ENCODE measurements around the gene C11orf42.

DNA sequence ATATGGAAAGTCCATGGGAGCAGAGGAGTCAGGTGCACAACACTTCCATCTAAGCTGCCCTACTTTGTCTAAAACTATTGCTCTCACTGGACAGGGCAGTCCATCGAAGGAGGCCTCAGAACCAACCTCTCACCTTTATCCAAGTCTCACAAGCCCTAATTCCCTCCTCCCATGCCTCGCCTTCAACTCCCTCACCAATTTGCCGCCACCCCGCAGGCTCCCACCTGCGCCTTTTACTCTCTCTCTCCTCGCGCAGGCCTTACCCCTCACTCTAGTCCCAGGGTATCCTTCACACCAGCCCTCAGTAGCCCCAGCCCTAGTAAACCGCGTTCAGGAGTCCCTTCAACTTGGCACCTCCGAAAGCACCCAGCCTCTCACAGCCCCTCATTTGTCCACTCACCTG is 28.6 kb downstream of the C11orf42 start:
- TF ChIP-seq, protein P1, sequence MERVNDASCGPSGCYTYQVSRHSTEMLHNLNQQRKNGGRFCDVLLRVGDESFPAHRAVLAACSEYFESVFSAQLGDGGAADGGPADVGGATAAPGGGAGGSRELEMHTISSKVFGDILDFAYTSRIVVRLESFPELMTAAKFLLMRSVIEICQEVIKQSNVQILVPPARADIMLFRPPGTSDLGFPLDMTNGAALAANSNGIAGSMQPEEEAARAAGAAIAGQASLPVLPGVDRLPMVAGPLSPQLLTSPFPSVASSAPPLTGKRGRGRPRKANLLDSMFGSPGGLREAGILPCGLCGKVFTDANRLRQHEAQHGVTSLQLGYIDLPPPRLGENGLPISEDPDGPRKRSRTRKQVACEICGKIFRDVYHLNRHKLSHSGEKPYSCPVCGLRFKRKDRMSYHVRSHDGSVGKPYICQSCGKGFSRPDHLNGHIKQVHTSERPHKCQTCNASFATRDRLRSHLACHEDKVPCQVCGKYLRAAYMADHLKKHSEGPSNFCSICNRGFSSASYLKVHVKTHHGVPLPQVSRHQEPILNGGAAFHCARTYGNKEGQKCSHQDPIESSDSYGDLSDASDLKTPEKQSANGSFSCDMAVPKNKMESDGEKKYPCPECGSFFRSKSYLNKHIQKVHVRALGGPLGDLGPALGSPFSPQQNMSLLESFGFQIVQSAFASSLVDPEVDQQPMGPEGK (CRISPR knock-in tag; IDR thresholded peaks at IDR 0.05; ENCODE audit: borderline replicate concordance) = no peak
- no peak for TF ChIP-seq ZFP30 (CRISPR knock-in tag; IDR thresholded peaks at IDR 0.05)
- no peak for TF ChIP-seq PPARA (CRISPR knock-in tag; IDR thresholded peaks at IDR 0.05; ENCODE audit: borderline replicate concordance)
- TF ChIP-seq ZC3H10 (CRISPR knock-in tag; IDR thresholded peaks at IDR 0.05) = no peak
- no peak for TF ChIP-seq ZFP3 (CRISPR knock-in tag; IDR thresholded peaks at IDR 0.05)
- TF ChIP-seq ISL1 (CRISPR knock-in tag; IDR thresholded peaks at IDR 0.05) = no peak
- TF ChIP-seq ZNF565 (CRISPR knock-in tag; conservative IDR thresholded peaks at IDR 0.05; ENCODE audit: low read depth) = no peak
- TF ChIP-seq OSR1 (CRISPR knock-in tag; IDR thresholded peaks at IDR 0.05) = no peak
- TF ChIP-seq, protein P2, sequence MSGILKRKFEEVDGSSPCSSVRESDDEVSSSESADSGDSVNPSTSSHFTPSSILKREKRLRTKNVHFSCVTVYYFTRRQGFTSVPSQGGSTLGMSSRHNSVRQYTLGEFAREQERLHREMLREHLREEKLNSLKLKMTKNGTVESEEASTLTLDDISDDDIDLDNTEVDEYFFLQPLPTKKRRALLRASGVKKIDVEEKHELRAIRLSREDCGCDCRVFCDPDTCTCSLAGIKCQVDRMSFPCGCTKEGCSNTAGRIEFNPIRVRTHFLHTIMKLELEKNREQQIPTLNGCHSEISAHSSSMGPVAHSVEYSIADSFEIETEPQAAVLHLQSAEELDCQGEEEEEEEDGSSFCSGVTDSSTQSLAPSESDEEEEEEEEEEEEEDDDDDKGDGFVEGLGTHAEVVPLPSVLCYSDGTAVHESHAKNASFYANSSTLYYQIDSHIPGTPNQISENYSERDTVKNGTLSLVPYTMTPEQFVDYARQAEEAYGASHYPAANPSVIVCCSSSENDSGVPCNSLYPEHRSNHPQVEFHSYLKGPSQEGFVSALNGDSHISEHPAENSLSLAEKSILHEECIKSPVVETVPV (CRISPR knock-in tag; IDR thresholded peaks at IDR 0.05) = no peak
- TF ChIP-seq TCF4 (CRISPR knock-in tag; IDR thresholded peaks at IDR 0.05; ENCODE audit: borderline replicate concordance) = no peak
- TF ChIP-seq CSDC2 (CRISPR knock-in tag; IDR thresholded peaks at IDR 0.05) = no peak
- no peak for TF ChIP-seq TSHZ2 (CRISPR knock-in tag; IDR thresholded peaks at IDR 0.05)
